Lower leg skin (tissue), 3 donors: ENCODE data around the gene SERPINE2.

Experiments used
- CTCF ChIP-seq, 3 donors: fragments of 450-650 bp; IDR thresholded peaks; one replicate each; pipeline ENCODE4 v1.5.1; 2016; ENCODE audit warnings: antibody characterized with exemption in 3 of 3, mild to moderate bottlenecking in 3 of 3, moderate library complexity in 2 of 3
- POLR2A ChIP-seq, 2 donors: fragments of 450-650 bp; IDR thresholded peaks; one replicate each; pipeline ENCODE4 v1.6.1; 2016 to 2017; ENCODE audit warnings: antibody characterized with exemption in 2 of 2, mild to moderate bottlenecking in 1 of 2, moderate library complexity in 1 of 2

DNA sequence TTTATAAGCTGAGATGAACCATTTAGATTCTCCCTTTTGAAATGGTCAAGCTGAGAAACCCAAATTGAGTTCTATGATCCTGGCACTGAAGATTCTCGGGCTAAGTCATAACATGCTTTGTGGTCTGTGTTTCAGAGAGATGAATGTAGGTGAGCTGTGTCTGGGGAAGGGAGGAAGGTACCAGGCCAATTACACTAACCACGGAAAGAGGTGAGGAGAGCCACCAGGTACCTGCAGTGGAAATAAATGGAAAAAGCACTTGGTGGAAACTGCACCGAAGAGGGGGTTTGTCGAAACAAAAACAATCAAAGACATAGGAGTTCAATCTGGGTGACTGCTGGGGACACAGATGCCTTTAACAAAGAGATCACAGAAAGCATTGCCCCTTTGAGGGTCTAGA is 82.8 kb downstream of the SERPINE2 start:
- no peak for TF ChIP-seq CTCF (IDR thresholded peaks at IDR 0.05)
- no peak for TF ChIP-seq POLR2A (IDR thresholded peaks at IDR 0.05)
